PFSK-1 (cell line): ENCODE measurements around the gene SERPINH1.

ENCODE experiments used
- POLR2AphosphoS5 ChIP-seq: IDR thresholded peaks from 2 replicates; pipeline ENCODE4 v1.6.1; 2012; ENCODE audit warnings: low read depth, mild to moderate bottlenecking, control low read depth, low read length, moderate library complexity
- REST ChIP-seq, 2 experiments: IDR thresholded peaks; 2 replicates each; pipeline versions ENCODE4 v1.6.1 to v1.8.0; 2011 to 2012; ENCODE audit warnings: low read depth in 2 of 2, low read length in 2 of 2, control low read depth in 1 of 2, inconsistent platforms in 1 of 2, mild to moderate bottlenecking in 1 of 2, moderate library complexity in 1 of 2; ENCODE audit not compliant: insufficient read depth in 1 of 2
- SIN3A ChIP-seq: IDR thresholded peaks from 2 replicates; pipeline ENCODE4 v1.6.1; 2012; ENCODE audit warnings: mild to moderate bottlenecking, low read length, moderate library complexity, borderline replicate concordance; ENCODE audit not compliant: insufficient read depth
- TAF1 ChIP-seq: IDR thresholded peaks from 2 replicates; pipeline ENCODE4 v1.6.1; 2012; ENCODE audit warnings: low read length, control low read depth, borderline replicate concordance; ENCODE audit not compliant: insufficient read depth

GRCh38 chr11:75548595-75549272, 13.3 kb upstream of the SERPINH1 start:
- TF ChIP-seq REST (IDR thresholded peaks at IDR 0.05; ENCODE audit: insufficient read depth in 1 of 2, low read depth in 2 of 2, low read length in 2 of 2), result no peak
- no peak for TF ChIP-seq TAF1
- no peak for TF ChIP-seq POLR2AphosphoS5
- TF ChIP-seq SIN3A, result no peak
